GM06990 (cell line): Measurements from ENCODE around the gene ARHGAP9.

Source experiments
- DNase-seq: peaks from one replicate; pipeline ENCODE4 v3.0.0-alpha.2; 2011; ENCODE audit not compliant: insufficient read length; ENCODE audit errors: extremely low read depth
- H3K27me3 ChIP-seq: replicated peaks from 2 replicates; pipeline ENCODE4 v1.6.0; 2011; ENCODE audit warnings: low read length; ENCODE audit not compliant: control insufficient read depth, insufficient read depth
- H3K36me3 ChIP-seq: 2 replicates; pipeline ENCODE4 v1.5.1; 2011; ENCODE audit warnings: low read length; ENCODE audit not compliant: control insufficient read depth, insufficient read depth
- H3K4me3 ChIP-seq: replicated peaks from 2 replicates; pipeline ENCODE4 v1.5.1; 2011; ENCODE audit warnings: low read depth, mild to moderate bottlenecking, control low read depth, low read length
- CTCF ChIP-seq: IDR thresholded peaks from 2 replicates; pipeline ENCODE4 v1.5.1; 2011; ENCODE audit warnings: low read length, control low read depth, mild to moderate bottlenecking, inconsistent platforms; ENCODE audit not compliant: insufficient read depth, poor library complexity, severe bottlenecking

ARHGAP9 gene

GRCh38 chr12:57491393-57492280, 12.0 kb upstream of the ARHGAP9 start:
- no peak for DNase-seq
- Histone ChIP-seq H3K27me3 (no peaks in the 10 kb centered on the region), H3K4me3 (no peak overlapping the region), H3K36me3 (peaks cover 20% of the 10 kb centered on the region)
- TF ChIP-seq CTCF, result no peak

- no peak for TF ChIP-seq CTCF
- no peak overlapping the region for H3K4me3 ChIP-seq
- peaks cover 20% of the 10 kb centered on the region for H3K36me3 ChIP-seq
- DNase-seq, result no peak
- no peaks in the 10 kb centered on the region for H3K27me3 ChIP-seq
Measured at GRCh38 chr12:57490126-57490525, 10.5 kb upstream of the ARHGAP9 start.

DNA sequence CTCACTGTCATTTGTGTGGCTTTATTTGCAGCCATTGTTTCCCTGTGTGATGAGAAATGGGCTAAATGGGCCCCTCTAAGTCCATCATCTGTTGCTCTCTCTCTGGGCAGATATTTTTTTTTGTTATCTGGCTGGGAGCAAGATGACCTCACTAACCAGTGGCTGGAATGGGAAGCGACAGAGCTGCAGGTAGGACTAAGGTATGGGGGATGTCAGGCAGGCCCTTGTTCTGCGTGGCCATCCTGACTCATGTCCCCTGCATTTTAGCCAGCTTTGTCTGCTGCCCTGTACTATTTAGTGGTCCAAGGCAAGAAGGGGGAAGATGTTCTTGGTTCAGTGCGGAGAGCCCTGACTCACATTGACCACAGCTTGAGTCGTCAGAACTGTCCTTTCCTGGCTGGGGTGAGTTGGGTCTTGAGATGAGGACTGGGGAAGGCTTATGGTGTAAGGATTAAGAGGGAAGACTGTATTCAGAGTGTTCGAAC, 9.5 kb upstream of the ARHGAP9 start:
- Histone ChIP-seq H3K4me3 (peak overlapping the region; percentile 99), H3K36me3 (peaks cover 20% of the 10 kb centered on the region), H3K27me3 (no peaks in the 10 kb centered on the region)
- TF ChIP-seq CTCF, result no peak
- no peak for DNase-seq

- no peak for DNase-seq
Measured at GRCh38 chr12:57488402-57489156, 8.9 kb upstream of the ARHGAP9 start.

More at GRCh38 chr12:57488402-57489156, 8.9 kb upstream of the ARHGAP9 start:
- Histone ChIP-seq H3K36me3 (peaks cover 20% of the 10 kb centered on the region), H3K27me3 (no peaks in the 10 kb centered on the region), H3K4me3 (peak overlapping the region; percentile 99)
- TF ChIP-seq CTCF, result no peak
